ENCODE data around the gene INHBE. TPM values are rescaled to one million over a fixed set of nuclear protein-coding genes. Genes with fewer than 3 reads are reported as not detected.
"Not testable (repeated sequence)": the region's sequence is repeated elsewhere in the genome, so short reads cannot be mapped to it uniquely, and the experiment has no call there.

Gene INHBE
- total RNA-seq, 1 experiment from 2014 or later: 10.1 TPM

DNA sequence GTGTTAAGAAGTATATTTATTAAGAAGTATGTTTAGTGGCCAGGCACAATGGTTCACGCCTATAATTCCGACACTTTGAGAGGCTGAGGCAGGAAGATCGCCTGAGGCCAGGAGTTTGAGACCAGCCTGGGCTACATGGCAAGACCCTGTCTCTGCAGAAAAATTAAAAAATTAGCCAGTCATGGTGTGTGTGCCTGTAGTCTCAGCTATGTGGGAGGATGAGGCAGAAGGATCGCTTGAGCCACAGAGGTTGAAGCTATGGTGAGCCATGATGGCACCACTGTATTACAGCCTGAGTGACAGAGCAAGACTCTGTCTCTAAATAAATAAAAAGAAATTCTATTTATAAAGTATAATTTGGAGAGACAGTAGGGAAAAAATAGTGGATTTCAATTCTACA lies 44.6 kb upstream of the INHBE start:
- TF ChIP-seq CTCF (conservative IDR thresholded peaks at IDR 0.05): no peak
- H3K36me3 Mint-ChIP-seq (ENCODE audit: insufficient read depth in 1 of 3, low read depth in 3 of 3): no peaks in the 10 kb centered on the region
- Histone ChIP-seq H3K4me1 (ENCODE audit: insufficient read depth, low read length) (no peaks in the 10 kb centered on the region), H3K9me3 (ENCODE audit: control insufficient read depth, low read depth, low read length) (no peaks in the 10 kb centered on the region), H3K4ac (ENCODE audit: low read depth, low read length) (no peak overlapping the region), H3K79me1 (ENCODE audit: insufficient read depth, low read depth, low read length, poor library complexity, severe bottlenecking) (peaks cover 5% of the 10 kb centered on the region), H3K79me2 (ENCODE audit: insufficient read depth, low read length) (peaks cover 2% of the 10 kb centered on the region; the same call in 1 of the 2 replicates), H4K20me1 (ENCODE audit: control insufficient read depth, insufficient read depth, insufficient read length) (no peaks in the 10 kb centered on the region), H3K23me2 (ENCODE audit: insufficient read length, low read depth, low read length, poor library complexity, severe bottlenecking) (no peaks in the 10 kb centered on the region), H2BK5ac (ENCODE audit: insufficient read length, low read length) (no peak overlapping the region), H2BK120ac (ENCODE audit: low read depth, low read length, poor library complexity, severe bottlenecking) (no peak overlapping the region), H2AK5ac (ENCODE audit: insufficient read length, low read length) (no peak overlapping the region), H4K91ac (ENCODE audit: insufficient read length, low read depth, low read length) (no peak overlapping the region), H2BK12ac (ENCODE audit: insufficient read length, low read depth, low read length) (no peak overlapping the region), H3K27me3 (ENCODE audit: insufficient read depth, low read length) (no peaks in the 10 kb centered on the region), H3K18ac (ENCODE audit: insufficient read length, low read depth, low read length) (no peak overlapping the region), H3K23ac (ENCODE audit: insufficient read length, low read depth, low read length) (no peak overlapping the region), H4K8ac (replicated peaks; ENCODE audit: insufficient read length, low read depth, low read length) (no peak overlapping the region), H4K5ac (ENCODE audit: insufficient read length, low read depth, low read length) (no peak overlapping the region), H3K9ac (ENCODE audit: extremely low read depth, insufficient read length, low read length) (no peak overlapping the region), H3K27ac (ENCODE audit: insufficient read length, low read depth, low read length) (no peak overlapping the region), H2BK20ac (ENCODE audit: low read depth, low read length, poor library complexity, severe bottlenecking) (no peak overlapping the region), H3K4me2 (ENCODE audit: insufficient read depth, insufficient read length, low read length) (no peak overlapping the region), H2BK15ac (ENCODE audit: low read depth, low read length) (no peak overlapping the region), H3K14ac (ENCODE audit: insufficient read depth, low read length) (no peak overlapping the region), H3K56ac (ENCODE audit: insufficient read length, low read depth, low read length) (no peak overlapping the region), H3T11ph (ENCODE audit: low read length) (no peak overlapping the region), H2AFZ (ENCODE audit: low read length) (no peak overlapping the region)
- WGBS (ENCODE audit: extremely low coverage, insufficient read length, low lambda C conversion rate): no CpG with 5 or more reads among the region's 4 CpGs
- peaks cover 5 to 10% of the 10 kb centered on the region in 2 experiments for H3K4me1 Mint-ChIP-seq
- no peaks in the 10 kb centered on the region for H3K9me3 Mint-ChIP-seq
- no peaks in the 10 kb centered on the region for H3K27me3 Mint-ChIP-seq (ENCODE audit: low read depth)
- peak overlapping the region in 2 of 3 experiments; percentile 44 to 53; a peak in 3 of 7 replicates for H3K27ac Mint-ChIP-seq
- no peak for DNase-seq
- no peak overlapping the region for H3K4me3 Mint-ChIP-seq

GRCh38 chr12:57414160-57414559 lies 40.9 kb upstream of the INHBE start:
- not testable (repeated sequence) for DNase-seq; H3K56ac ChIP-seq (ENCODE audit: insufficient read length, low read depth, low read length); H3K4me1 ChIP-seq (ENCODE audit: insufficient read depth, low read length); H3K27me3 Mint-ChIP-seq (ENCODE audit: low read depth); H3K9me3 Mint-ChIP-seq; H2BK20ac ChIP-seq (ENCODE audit: low read depth, low read length, poor library complexity, severe bottlenecking); H3K79me2 ChIP-seq (ENCODE audit: insufficient read depth, low read length); H2BK12ac ChIP-seq (ENCODE audit: insufficient read length, low read depth, low read length); H3K4me2 ChIP-seq (ENCODE audit: insufficient read depth, insufficient read length, low read length); H2BK5ac ChIP-seq (ENCODE audit: insufficient read length, low read length); H2BK120ac ChIP-seq (ENCODE audit: low read depth, low read length, poor library complexity, severe bottlenecking); H3K27ac Mint-ChIP-seq; H3K27ac ChIP-seq (ENCODE audit: insufficient read length, low read depth, low read length); H4K91ac ChIP-seq (ENCODE audit: insufficient read length, low read depth, low read length); H3K9me3 ChIP-seq (ENCODE audit: control insufficient read depth, low read depth, low read length); H2BK15ac ChIP-seq (ENCODE audit: low read depth, low read length); H2AFZ ChIP-seq (ENCODE audit: low read length); H3K4me3 Mint-ChIP-seq; H3K79me1 ChIP-seq (ENCODE audit: insufficient read depth, low read depth, low read length, poor library complexity, severe bottlenecking); H3K9ac ChIP-seq (ENCODE audit: extremely low read depth, insufficient read length, low read length); H2AK5ac ChIP-seq (ENCODE audit: insufficient read length, low read length); H3K4ac ChIP-seq (ENCODE audit: low read depth, low read length); H4K20me1 ChIP-seq (ENCODE audit: control insufficient read depth, insufficient read depth, insufficient read length); H3K23me2 ChIP-seq (ENCODE audit: insufficient read length, low read depth, low read length, poor library complexity, severe bottlenecking); H4K5ac ChIP-seq (ENCODE audit: insufficient read length, low read depth, low read length); H3K27me3 ChIP-seq (ENCODE audit: insufficient read depth, low read length); H3K23ac ChIP-seq (ENCODE audit: insufficient read length, low read depth, low read length); H3K14ac ChIP-seq (ENCODE audit: insufficient read depth, low read length); H3T11ph ChIP-seq (ENCODE audit: low read length); H3K36me3 Mint-ChIP-seq (ENCODE audit: insufficient read depth in 1 of 3, low read depth in 3 of 3); H3K18ac ChIP-seq (ENCODE audit: insufficient read length, low read depth, low read length); H4K8ac ChIP-seq (replicated peaks; ENCODE audit: insufficient read length, low read depth, low read length)
- no CpG with 5 or more reads among the region's 6 CpGs for WGBS (ENCODE audit: extremely low coverage, insufficient read length, low lambda C conversion rate)
- peaks cover 11 to 15% of the 10 kb centered on the region in 2 experiments for H3K4me1 Mint-ChIP-seq

Data from H9 (cell line).